CD4-positive, alpha-beta T cell treated with Interleukin-10 for 1 hour (primary cell): ENCODE measurements around the gene ARHGAP26.

Experiments used
- DNase-seq: peaks from one replicate; pipeline ENCODE4 v3.0.0-alpha.2; 2020

Gene ARHGAP26

GRCh38 chr5:143263272-143263810 is 493.2 kb downstream of the ARHGAP26 start:
- DNase-seq, result no peak

DNA sequence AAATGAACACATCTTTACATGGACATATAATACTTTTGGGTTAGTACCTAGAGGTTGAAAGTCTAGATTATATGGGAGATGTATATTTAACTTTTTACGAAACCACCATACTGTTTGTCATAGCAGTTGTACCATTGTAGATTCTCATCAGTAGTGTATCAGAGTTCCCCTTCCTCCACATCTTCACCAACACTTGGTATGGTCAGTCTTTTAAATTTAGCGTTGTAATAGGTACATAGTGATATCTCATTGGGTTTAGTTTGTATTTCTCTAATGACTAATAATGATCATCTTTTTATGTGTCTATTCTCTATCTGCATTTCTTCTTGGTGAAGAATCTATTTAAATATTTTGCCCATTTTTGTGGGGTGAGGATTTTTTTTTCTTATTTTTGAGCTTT is 495.8 kb downstream of the ARHGAP26 start:
- no peak for DNase-seq

GRCh38 chr5:143267186-143267585 is 497.0 kb downstream of the ARHGAP26 start:
- no peak for DNase-seq

GRCh38 chr5:143268388-143268787 is 498.2 kb downstream of the ARHGAP26 start:
- DNase-seq, result no peak

DNA sequence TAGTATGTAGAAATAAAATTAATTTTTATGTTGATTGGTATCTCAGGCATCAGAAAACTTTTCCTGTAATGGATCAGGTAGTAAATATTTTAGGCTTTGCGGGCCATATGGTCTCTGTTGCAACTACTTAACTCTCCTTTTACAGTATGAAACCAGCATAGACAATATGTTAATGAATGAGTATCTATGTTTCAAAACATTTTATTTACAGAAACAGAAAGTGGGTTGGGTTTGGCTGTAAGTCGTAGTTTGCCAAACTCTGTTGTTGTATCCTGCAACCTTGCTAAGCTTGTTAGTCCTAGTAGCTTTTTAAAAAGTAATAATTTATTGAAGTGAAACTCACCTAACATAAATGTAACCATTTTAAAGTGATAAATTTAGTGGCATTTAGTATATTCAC is 501.3 kb downstream of the ARHGAP26 start:
- no peak for DNase-seq

- no peak for DNase-seq
Measured at GRCh38 chr5:143274952-143275351, 504.8 kb downstream of the ARHGAP26 start.

DNA sequence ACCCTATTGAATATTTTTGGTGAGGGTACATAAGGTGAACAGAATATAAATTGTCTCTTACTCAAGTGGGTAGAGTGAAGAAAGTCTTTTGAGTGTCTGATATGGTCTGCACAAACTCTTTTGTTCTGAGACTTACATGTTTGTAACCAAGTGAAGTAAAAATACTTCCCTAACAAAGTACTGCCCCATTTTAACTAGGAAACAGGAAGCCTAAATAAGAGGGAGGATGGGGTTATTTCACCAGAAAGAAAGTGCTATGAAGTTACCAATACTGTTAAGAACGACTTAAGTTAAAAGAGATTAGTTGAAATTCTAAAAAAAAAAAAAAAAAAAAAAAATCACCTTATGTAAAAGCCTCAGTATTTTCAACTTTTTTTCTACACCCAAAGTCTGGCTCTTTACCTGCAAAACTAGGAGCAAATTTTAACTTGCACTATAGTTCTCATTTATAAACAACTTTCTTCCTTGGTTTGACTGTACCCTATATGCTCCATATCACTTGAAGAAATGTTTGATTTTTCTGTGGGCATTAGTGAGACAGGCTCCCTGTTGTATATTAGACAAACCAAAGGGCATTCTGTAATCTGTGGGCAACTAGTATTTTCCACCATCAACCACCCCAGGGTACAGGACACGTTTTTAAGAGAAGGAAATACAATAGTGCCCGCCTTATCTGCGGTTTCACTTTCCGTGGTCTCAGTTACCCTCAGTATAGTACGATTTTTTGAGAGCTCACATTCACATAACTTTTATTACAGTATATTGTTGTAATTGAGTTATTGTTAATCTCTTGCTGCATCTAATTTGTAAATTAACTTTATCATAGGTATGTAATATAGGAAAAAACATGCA is 505.6 kb downstream of the ARHGAP26 start:
- no peak for DNase-seq

GRCh38 chr5:143277536-143277935 is 507.4 kb downstream of the ARHGAP26 start:
- no peak for DNase-seq
